CD4-positive, alpha-beta memory T cell (primary cell): Measurements from ENCODE around the gene IRF2BP1. TPM values are rescaled to one million over a fixed set of nuclear protein-coding genes. Genes with fewer than 3 reads are reported as not detected.

Experiments used
- CTCF ChIA-PET: fragments of 350-600 bp; sonication (Branson Sonifier 250); formaldehyde crosslinking; loops from one replicate; lab custom pipeline; 2021; ENCODE audit warnings: inconsistent platforms; ENCODE audit not compliant: partially characterized antibody; lab: Charles Lee
- POLR2A ChIA-PET: fragments of 350-600 bp; sonication (Branson Sonifier 250); formaldehyde crosslinking; loops from one replicate; lab custom pipeline; 2021; ENCODE audit not compliant: partially characterized antibody; lab: Charles Lee
- DNase-seq, 5 donors: peaks; one replicate each; pipeline versions ENCODE4 v3.0.0 to v3.0.0-alpha.2; 2020 to 2022; ENCODE audit warnings: mixed read lengths in 1 of 5
- H3K27ac ChIP-seq: one replicate; pipeline ENCODE4 v1.7.0; 2013; ENCODE audit warnings: low read depth, low read length
- H3K27me3 ChIP-seq: 2 replicates; pipeline ENCODE4 v1.7.0; 2013; ENCODE audit warnings: mild to moderate bottlenecking, low read length, moderate library complexity; ENCODE audit not compliant: insufficient read depth
- H3K36me3 ChIP-seq: 2 replicates; pipeline ENCODE4 v1.7.0; 2013; ENCODE audit warnings: mild to moderate bottlenecking, low read length, moderate library complexity; ENCODE audit not compliant: insufficient read depth
- H3K4me1 ChIP-seq: 2 replicates; pipeline ENCODE4 v1.7.0; 2013; ENCODE audit warnings: mild to moderate bottlenecking, low read length, moderate library complexity; ENCODE audit not compliant: insufficient read depth
- H3K4me3 ChIP-seq, 2 donors: one replicate each; pipeline ENCODE4 v1.7.0; 2013; ENCODE audit warnings: low read length in 2 of 2, mild to moderate bottlenecking in 1 of 2
- H3K9me3 ChIP-seq, 2 donors: one replicate each; pipeline ENCODE4 v1.7.0; 2013; ENCODE audit warnings: low read length in 2 of 2, control low read depth in 1 of 2; ENCODE audit not compliant: control insufficient read depth in 1 of 2
- H3K27ac Mint-ChIP-seq, 7 donors: one replicate each; pipeline ENCODE4 v1.8.0; 2020 to 2021; ENCODE audit warnings: mixed read lengths in 7 of 7, mild to moderate bottlenecking in 6 of 7, inconsistent platforms in 3 of 7, moderate library complexity in 3 of 7
- H3K27me3 Mint-ChIP-seq, 2 donors: one replicate each; pipeline ENCODE4 v1.8.0; 2020 to 2021; ENCODE audit warnings: mixed read lengths in 2 of 2
- H3K36me3 Mint-ChIP-seq, 2 donors: one replicate each; pipeline ENCODE4 v1.8.0; 2020 to 2021; ENCODE audit warnings: mixed read lengths in 2 of 2, inconsistent platforms in 1 of 2, mild to moderate bottlenecking in 1 of 2
- H3K4me1 Mint-ChIP-seq, 4 donors: one replicate each; pipeline ENCODE4 v1.8.0; 2020 to 2021; ENCODE audit warnings: mixed read lengths in 4 of 4, mild to moderate bottlenecking in 1 of 4
- H3K4me3 Mint-ChIP-seq, 8 donors: one replicate each; pipeline ENCODE4 v1.8.0; 2020 to 2021; ENCODE audit warnings: mixed read lengths in 8 of 8, mild to moderate bottlenecking in 7 of 8, moderate library complexity in 6 of 8, inconsistent platforms in 3 of 8
- H3K9me3 Mint-ChIP-seq, 8 donors: one replicate each; pipeline ENCODE4 v1.8.0; 2020 to 2021; ENCODE audit warnings: mixed read lengths in 8 of 8, mild to moderate bottlenecking in 5 of 8, inconsistent platforms in 3 of 8, moderate library complexity in 1 of 8
- intact Hi-C: fragments of 100-400 bp; cut with micrococcal nuclease; formaldehyde crosslinking; loops from one replicate; pipeline ENCODE4 v1.15.1; 2023
- polyA plus RNA-seq, 2 donors: library from polyadenylated mRNA; unstranded; fragments of 300-500 nt; fragmentation: Illumina TruSeq; gene quantifications; one replicate each; pipeline ENCODE4 v1.2.3, GENCODE V29; 2021
- total RNA-seq, 2 experiments: library from RNA; stranded (reverse); gene quantifications; one replicate each; pipeline ENCODE4 v1.2.3, GENCODE V29; 2021

The IRF2BP1 gene
- total and polyA plus RNA-seq, 4 experiments from 2014 or later: 2.4 to 35.8 (median 21.0) TPM

GRCh38 chr19:45901912-45902650, 16.1 kb upstream of the IRF2BP1 start, which contains the start of gene MYPOP:
TSS of gene MYPOP (minus strand) at chr19:45902613. CDS start at chr19:45901773, 840 bp downstream.
- Mint-ChIP-seq H3K27ac (peak within 1 kb of the TSS; percentile 88 to 96 (median 95)), H3K4me1 (peaks cover 9 to 32% (median 12%) of the 10 kb centered on the region in 4 donors), H3K4me3 (peak within 1 kb of the TSS; percentile 94 to 98 (median 96)), H3K9me3 (peaks cover 0 to 4% (median 0%) of the 10 kb centered on the region in 8 donors), H3K27me3 (no peaks in the 10 kb centered on the region), H3K36me3 (peaks cover 13 to 27% of the 10 kb centered on the region in 2 donors)
- POLR2A ChIA-PET: interaction anchor here (0.6 to 4.7 kb wide), 14 partner anchors 10 to 725 kb away, joined by 3 to 83 read pairs (median 6); partner anchors contain the start of genes CCDC61, FOXA3, GIPR and IRF2BP1
- H3K27ac ChIP-seq: peak within 1 kb of the TSS; percentile 79
- no peaks in the 10 kb centered on the region for H3K9me3 ChIP-seq
- H3K4me3 ChIP-seq: peak within 1 kb of the TSS; percentile 86 to 90
- intact Hi-C loops: loop anchor here (1.0 to 5.0 kb wide), 6 partner anchors 16 to 495 kb away; partner anchors contain the start of genes CCDC61, IRF2BP1, POLR1G and SYMPK
- CTCF ChIA-PET: interaction anchor here (1.0 to 2.9 kb wide), 9 partner anchors 10 to 123 kb away, joined by 3 to 14 read pairs (median 5); partner anchors contain the start of genes FOXA3 and IRF2BP1
- DNase-seq: no peak
- no peaks in the 10 kb centered on the region for H3K27me3 ChIP-seq
- H3K36me3 ChIP-seq: peaks cover 8% of the 10 kb centered on the region
- peaks cover 19% of the 10 kb centered on the region for H3K4me1 ChIP-seq

DNA sequence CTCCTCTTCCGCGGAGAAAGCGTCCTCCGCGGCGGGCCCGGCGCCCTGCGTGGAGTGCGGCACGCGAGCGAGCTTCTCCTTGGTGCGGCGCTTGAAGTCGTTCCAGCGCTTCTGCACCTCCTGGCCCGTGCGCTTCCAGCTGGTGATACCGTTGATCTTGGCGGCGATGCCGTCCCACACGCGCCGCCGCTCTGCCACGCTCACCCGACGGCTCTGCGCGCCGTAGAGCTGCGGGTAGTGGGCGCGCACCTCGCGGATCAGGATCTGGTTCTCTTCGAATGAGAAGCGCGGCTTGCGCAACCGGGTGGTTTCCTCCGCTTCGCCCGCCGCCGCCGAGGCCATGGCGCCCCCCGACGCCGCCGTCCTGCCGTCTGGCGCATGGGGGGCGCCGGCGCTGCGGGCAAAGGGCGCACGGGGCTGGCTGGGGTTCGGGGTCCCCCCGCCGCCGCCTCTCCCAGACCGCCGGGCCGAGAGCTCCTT, 15.5 kb upstream of the IRF2BP1 start:
- Mint-ChIP-seq H3K4me1 (peaks cover 9 to 32% (median 12%) of the 10 kb centered on the region in 4 donors), H3K9me3 (peaks cover 0 to 4% (median 0%) of the 10 kb centered on the region in 8 donors), H3K27ac (peak overlapping the region in 1 of 7 donors; percentile 88), H3K4me3 (peak overlapping the region in 5 of 8 donors; percentile 31 to 59 (median 49)), H3K36me3 (peaks cover 13 to 27% of the 10 kb centered on the region in 2 donors), H3K27me3 (no peaks in the 10 kb centered on the region)
- ChIA-PET CTCF (interaction anchor here (1.0 to 2.9 kb wide), 3 partner anchors 9 to 37 kb away, joined by 3 to 14 read pairs (median 8); partner anchors contain the start of gene FOXA3), POLR2A (interaction anchor here (0.6 to 4.7 kb wide), 7 partner anchors 9 to 701 kb away, joined by 3 to 83 read pairs (median 8); partner anchors contain the start of genes CCDC61 and IRF2BP1)
- DNase-seq: peak in 4 of 5 donors; percentile 22 to 60 (median 26)
- no peaks in the 10 kb centered on the region for H3K9me3 ChIP-seq
- H3K27ac ChIP-seq: peak overlapping the region; percentile 79
- H3K4me3 ChIP-seq: no peak overlapping the region
- peaks cover 19% of the 10 kb centered on the region for H3K4me1 ChIP-seq
- H3K36me3 ChIP-seq: peaks cover 8% of the 10 kb centered on the region
- intact Hi-C loops: loop anchor here (5.0 kb wide), 1 partner anchor 116 kb away; no protein-coding TSS in a partner anchor
- no peaks in the 10 kb centered on the region for H3K27me3 ChIP-seq

- peaks cover 9 to 32% (median 12%) of the 10 kb centered on the region in 4 donors for H3K4me1 Mint-ChIP-seq
- POLR2A ChIA-PET: interaction anchor here (0.8 to 4.7 kb wide), 3 partner anchors 14 to 38 kb away, joined by 3 to 83 read pairs (median 4); partner anchors contain the start of genes IRF2BP1 and SYMPK
- Histone ChIP-seq H3K36me3 (peaks cover 8% of the 10 kb centered on the region), H3K27me3 (no peaks in the 10 kb centered on the region), H3K4me1 (peaks cover 19% of the 10 kb centered on the region), H3K4me3 (no peak overlapping the region), H3K9me3 (no peaks in the 10 kb centered on the region), H3K27ac (no peak overlapping the region)
- H3K9me3 Mint-ChIP-seq: peaks cover 0 to 4% (median 0%) of the 10 kb centered on the region in 8 donors
- H3K27me3 Mint-ChIP-seq: no peaks in the 10 kb centered on the region
- CTCF ChIA-PET: interaction anchor here (2.9 kb wide), 1 partner anchor 37 kb away, joined by 14 read pairs; the partner anchor contains the start of gene FOXA3
- H3K36me3 Mint-ChIP-seq: peaks cover 13 to 27% of the 10 kb centered on the region in 2 donors
- H3K27ac Mint-ChIP-seq: peak overlapping the region in 4 of 7 donors; percentile 18 to 59 (median 28)
- DNase-seq: no peak
- intact Hi-C loops: loop anchor here (5.0 kb wide), 1 partner anchor 116 kb away; no protein-coding TSS in a partner anchor
- H3K4me3 Mint-ChIP-seq: peak overlapping the region; percentile 12 to 75 (median 60)
Observed at GRCh38 chr19:45900738-45901431, 14.9 kb upstream of the IRF2BP1 start.

GRCh38 chr19:45899919-45900589, 14.1 kb upstream of the IRF2BP1 start:
- DNase-seq: no peak
- Histone ChIP-seq H3K4me1 (peaks cover 19% of the 10 kb centered on the region), H3K27ac (no peak overlapping the region), H3K36me3 (peaks cover 8% of the 10 kb centered on the region), H3K4me3 (no peak overlapping the region), H3K9me3 (no peaks in the 10 kb centered on the region), H3K27me3 (no peaks in the 10 kb centered on the region)
- ChIA-PET CTCF (no interaction called here), POLR2A (interaction anchor here (0.8 to 4.7 kb wide), 2 partner anchors 14 to 37 kb away, joined by 3 to 83 read pairs; partner anchors contain the start of genes IRF2BP1 and SYMPK)
- Mint-ChIP-seq H3K4me1 (peaks cover 11 to 32% (median 15%) of the 10 kb centered on the region in 4 donors), H3K9me3 (peaks cover 0 to 4% (median 0%) of the 10 kb centered on the region in 8 donors), H3K27ac (peak overlapping the region in 2 of 7 donors; percentile 27 to 72), H3K4me3 (peak overlapping the region in 4 of 8 donors; percentile 10 to 45 (median 36)), H3K36me3 (peaks cover 18 to 33% of the 10 kb centered on the region in 2 donors), H3K27me3 (no peaks in the 10 kb centered on the region)
- intact Hi-C loops: loop anchor here (5.0 kb wide), 1 partner anchor 117 kb away; no protein-coding TSS in a partner anchor

DNA sequence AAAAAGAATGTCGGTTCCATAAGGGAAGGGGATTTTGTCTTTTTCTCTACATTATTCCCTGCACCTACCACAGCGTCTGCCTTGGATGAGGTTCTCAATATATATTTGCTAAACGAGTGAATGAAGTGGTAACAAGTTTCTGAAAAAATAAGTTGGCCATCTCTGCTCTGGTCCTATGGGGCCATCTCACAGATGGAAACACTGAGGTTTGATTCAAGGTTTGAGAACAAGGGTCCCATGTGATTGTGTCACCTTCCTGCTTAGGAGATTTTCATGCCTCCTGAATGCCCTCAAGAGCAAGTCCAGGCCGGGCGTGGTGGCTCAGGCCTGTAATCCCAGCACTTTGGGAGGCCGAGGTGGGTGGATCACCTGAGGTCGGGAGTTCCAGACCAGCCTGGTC, 13.3 kb upstream of the IRF2BP1 start:
- ChIA-PET CTCF (no interaction called here), POLR2A (no interaction called here)
- no peaks in the 10 kb centered on the region for H3K27me3 Mint-ChIP-seq
- Histone ChIP-seq H3K27me3 (no peaks in the 10 kb centered on the region), H3K27ac (no peak overlapping the region), H3K9me3 (no peaks in the 10 kb centered on the region), H3K4me1 (peaks cover 19% of the 10 kb centered on the region), H3K36me3 (peaks cover 8% of the 10 kb centered on the region), H3K4me3 (no peak overlapping the region)
- no peak overlapping the region for H3K27ac Mint-ChIP-seq
- peaks cover 21 to 37% of the 10 kb centered on the region in 2 donors for H3K36me3 Mint-ChIP-seq
- intact Hi-C loops: no loop called here
- H3K4me1 Mint-ChIP-seq: peaks cover 11 to 32% (median 16%) of the 10 kb centered on the region in 4 donors
- H3K9me3 Mint-ChIP-seq: peaks cover 0 to 4% (median 0%) of the 10 kb centered on the region in 8 donors
- peak overlapping the region in 1 of 8 donors; percentile 15 for H3K4me3 Mint-ChIP-seq
- no peak for DNase-seq

DNA sequence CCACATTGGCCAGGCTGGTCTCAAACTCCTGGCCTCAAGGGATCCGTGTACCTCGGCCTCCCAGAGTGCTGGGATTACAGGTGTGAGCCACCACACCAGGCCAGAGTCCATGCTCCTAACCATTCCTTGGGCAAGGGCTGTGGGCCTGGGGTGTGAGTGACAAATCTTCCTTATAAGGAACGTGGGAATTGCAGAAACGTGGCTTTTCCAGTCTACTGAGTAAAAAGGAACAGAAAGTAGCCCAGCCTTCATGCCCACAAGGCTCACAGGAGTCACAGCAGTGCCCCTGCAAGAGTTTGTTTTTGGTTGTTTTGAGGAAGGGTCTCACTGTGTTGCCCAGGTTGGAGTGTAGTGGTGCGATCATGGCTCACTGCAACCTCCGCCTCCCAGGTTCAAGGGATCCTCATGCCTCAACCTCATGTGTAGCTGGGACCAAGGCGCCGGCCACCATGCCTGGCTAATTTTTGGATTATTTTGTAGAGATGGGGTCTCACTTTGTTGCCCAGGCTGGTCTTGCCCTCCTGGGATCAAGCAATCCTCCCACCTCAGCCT, 11.4 kb upstream of the IRF2BP1 start:
- H3K9me3 Mint-ChIP-seq: peaks cover 0 to 2% (median 0%) of the 10 kb centered on the region in 8 donors
- ChIA-PET CTCF (no interaction called here), POLR2A (interaction anchor here (0.6 kb wide), 1 partner anchor 79 kb away, joined by 3 read pairs; no protein-coding TSS in a partner anchor)
- no peaks in the 10 kb centered on the region for H3K27me3 ChIP-seq
- H3K36me3 ChIP-seq: peaks cover 8% of the 10 kb centered on the region
- H3K36me3 Mint-ChIP-seq: peaks cover 21 to 34% of the 10 kb centered on the region in 2 donors
- peaks cover 12% of the 10 kb centered on the region for H3K4me1 ChIP-seq
- intact Hi-C loops: no loop called here
- H3K9me3 ChIP-seq: no peaks in the 10 kb centered on the region
- H3K27me3 Mint-ChIP-seq: no peaks in the 10 kb centered on the region
- DNase-seq: no peak
- no peak overlapping the region for H3K27ac ChIP-seq
- no peak overlapping the region for H3K4me3 Mint-ChIP-seq
- no peak overlapping the region for H3K27ac Mint-ChIP-seq
- peaks cover 9 to 20% (median 16%) of the 10 kb centered on the region in 4 donors for H3K4me1 Mint-ChIP-seq
- H3K4me3 ChIP-seq: no peak overlapping the region
